Retinal pigment epithelial cell (primary cell): ENCODE measurements around the gene PYGB.

ENCODE experiments used
- DNase-seq: peaks from one replicate; pipeline ENCODE4 v3.0.0-alpha.2; 2010; ENCODE audit warnings: low read depth
- H3K4me3 ChIP-seq: 2 replicates; pipeline ENCODE4 v1.5.1; 2011; ENCODE audit warnings: mild to moderate bottlenecking, low read length, control low read depth, moderate library complexity
- CTCF ChIP-seq: conservative IDR thresholded peaks from 2 replicates; pipeline ENCODE4 v1.5.1; 2011; ENCODE audit warnings: low read depth, low read length, control low read depth, inconsistent platforms

The PYGB gene

GRCh38 chr20:25211273-25211672, 36.6 kb upstream of the PYGB start:
- H3K4me3 ChIP-seq: no peak overlapping the region
- TF ChIP-seq CTCF: no peak
- DNase-seq: no peak

- H3K4me3 ChIP-seq: no peak overlapping the region
- no peak for TF ChIP-seq CTCF
- DNase-seq: no peak
Measured at GRCh38 chr20:25212242-25212641, 35.6 kb upstream of the PYGB start.

GRCh38 chr20:25213566-25214425, 34.1 kb upstream of the PYGB start:
- TF ChIP-seq CTCF: no peak
- no peak overlapping the region for H3K4me3 ChIP-seq
- DNase-seq: no peak

- no peak for DNase-seq
- no peak overlapping the region for H3K4me3 ChIP-seq
- TF ChIP-seq CTCF: no peak
Measured at GRCh38 chr20:25214426-25214790, 33.5 kb upstream of the PYGB start.

GRCh38 chr20:25214819-25215218, 33.1 kb upstream of the PYGB start:
- H3K4me3 ChIP-seq: no peak overlapping the region
- TF ChIP-seq CTCF: no peak
- no peak for DNase-seq

- TF ChIP-seq CTCF: no peak
- DNase-seq: no peak
- no peak overlapping the region for H3K4me3 ChIP-seq
Measured at GRCh38 chr20:25215521-25215920, 32.4 kb upstream of the PYGB start.
